ENCODE results near the gene KLHL7.
A peak's percentile ranks its signal among the peaks of the same experiment; 100 is the strongest.
"Not testable (repeated sequence)": the region's sequence is repeated elsewhere in the genome, so short reads cannot be mapped to it uniquely, and the experiment has no call there.

The KLHL7 gene

DNA sequence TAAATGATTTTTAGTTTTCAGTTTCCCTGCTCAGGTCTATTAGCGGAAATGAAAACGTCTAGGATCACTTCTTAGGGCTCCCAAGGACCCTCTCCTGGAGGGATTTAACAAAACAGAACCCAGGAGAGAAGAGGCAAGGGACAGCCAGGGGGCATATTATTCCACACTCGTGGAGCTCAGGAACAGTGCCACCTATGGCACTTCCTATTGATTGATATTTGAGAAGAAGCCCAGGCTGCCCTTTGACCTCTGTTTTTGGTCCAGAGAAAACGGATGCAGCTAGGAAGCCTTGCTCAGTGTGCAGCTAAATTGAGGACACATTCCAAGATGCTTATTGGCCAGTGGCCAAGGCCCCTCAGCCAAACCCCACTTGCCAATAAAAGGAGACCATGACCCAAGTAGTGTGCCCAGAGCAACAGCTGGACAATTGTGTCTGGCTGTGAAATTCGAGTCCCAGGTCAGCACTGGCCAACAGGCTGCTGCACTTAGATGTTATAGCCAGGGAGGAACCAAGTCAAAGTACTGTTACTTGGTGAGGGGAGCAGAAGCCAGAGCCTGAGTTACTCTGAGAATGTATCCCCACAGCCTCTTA, 117.0 kb downstream of the KLHL7 start:
- DNase-seq, result no peak

- DNase-seq, result not testable (repeated sequence)
These were observed 118.8 kb downstream of the KLHL7 start for GRCh38 chr7:23224364-23224763.

DNA sequence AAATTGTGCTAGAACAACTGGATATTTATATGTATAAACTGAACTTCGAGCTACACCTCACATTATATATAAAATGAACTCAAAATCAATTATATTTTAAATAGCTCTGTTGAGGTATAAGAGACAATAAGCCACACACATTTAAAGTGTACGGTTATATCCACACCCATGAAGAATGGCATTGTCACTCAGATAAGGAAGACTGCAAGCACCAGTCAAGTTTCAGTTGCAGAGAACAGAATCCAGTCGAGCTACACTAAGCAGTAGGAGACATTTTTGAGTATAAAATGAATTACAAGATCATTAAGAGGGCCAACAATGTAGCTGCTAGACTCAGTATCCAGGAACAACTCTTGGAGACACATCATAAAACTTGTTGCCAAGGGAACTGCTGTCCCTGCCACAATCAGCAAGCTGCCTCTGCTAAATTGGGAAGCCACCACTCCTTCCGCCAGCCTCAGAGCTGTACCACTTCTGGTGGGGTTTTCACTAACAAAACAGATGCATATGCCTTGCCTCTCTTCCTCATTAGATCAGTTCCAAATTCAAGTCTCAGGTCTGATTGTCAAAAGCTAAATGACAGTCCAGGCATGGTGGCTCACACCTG, 121.4 kb downstream of the KLHL7 start:
- DNase-seq, result peak; percentile 59
